EH (cell line): Measurements from ENCODE around the gene CES2.
"Not testable (repeated sequence)": the region's sequence is repeated elsewhere in the genome, so short reads cannot be mapped to it uniquely, and the experiment has no call there.

Experiments used
- DNase-seq: peaks from one replicate; pipeline ENCODE4 v3.0.0-alpha.2; 2015; ENCODE audit warnings: low read depth

CES2 gene

DNA sequence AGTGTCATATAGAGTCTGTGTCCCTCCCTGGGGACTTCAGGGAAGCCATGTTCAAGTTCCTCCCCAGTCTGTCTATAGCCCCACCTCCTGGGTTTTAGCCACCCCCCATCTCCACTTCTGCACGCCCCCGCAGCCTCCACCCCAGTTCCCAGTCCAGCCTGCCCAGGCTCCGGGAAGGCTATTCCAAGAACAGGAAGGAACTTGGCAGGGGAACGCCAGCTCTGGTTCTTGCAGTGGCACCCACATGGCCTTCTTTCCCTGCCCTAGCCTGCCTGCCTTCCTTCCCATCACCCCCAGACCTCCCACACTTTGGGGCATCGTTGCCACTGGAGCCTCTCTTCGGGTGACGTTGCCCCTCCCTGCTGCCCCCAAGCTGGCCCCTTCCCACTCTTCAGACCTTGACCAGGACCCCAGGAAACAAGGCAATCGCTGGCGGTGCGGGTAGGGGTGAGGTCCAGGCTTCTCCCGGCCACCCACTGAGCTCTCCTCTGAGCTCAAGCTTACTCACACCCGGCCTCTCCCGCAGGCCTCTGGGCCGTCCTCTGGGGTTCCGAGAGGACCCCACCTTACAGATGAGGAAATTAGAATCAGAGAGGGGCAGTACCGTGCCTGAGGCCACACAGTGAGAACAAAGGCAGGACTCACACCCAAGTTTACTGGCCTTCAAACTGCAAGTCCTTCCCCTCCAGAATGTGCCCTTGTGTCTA lies 43.8 kb downstream of the CES2 start:
- DNase-seq: peak; percentile 27

GRCh38 chr16:66983033-66983432 lies 47.7 kb downstream of the CES2 start:
- no peak for DNase-seq

DNA sequence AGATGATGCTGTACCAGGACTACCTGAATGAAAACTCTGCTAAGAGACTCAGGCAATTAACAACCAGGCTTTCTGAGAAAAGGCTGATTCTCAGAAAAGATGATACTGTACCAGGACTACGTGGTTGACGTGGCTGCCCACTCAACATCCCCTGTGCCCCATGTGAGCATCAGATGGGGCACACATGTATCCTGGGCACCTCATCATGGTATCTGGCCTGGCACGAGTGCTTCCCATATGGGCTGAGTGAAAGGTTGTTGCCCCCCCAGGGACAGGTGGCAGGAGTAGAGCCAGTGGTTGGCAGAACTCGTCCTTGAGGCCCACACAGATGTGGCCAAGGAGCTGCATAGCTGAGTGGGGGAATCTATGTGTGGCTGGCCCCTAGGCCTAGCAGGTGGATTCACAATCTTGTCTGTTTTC lies 49.6 kb downstream of the CES2 start:
- DNase-seq: no peak

GRCh38 chr16:66986559-66986958 lies 51.2 kb downstream of the CES2 start:
- no peak for DNase-seq

DNA sequence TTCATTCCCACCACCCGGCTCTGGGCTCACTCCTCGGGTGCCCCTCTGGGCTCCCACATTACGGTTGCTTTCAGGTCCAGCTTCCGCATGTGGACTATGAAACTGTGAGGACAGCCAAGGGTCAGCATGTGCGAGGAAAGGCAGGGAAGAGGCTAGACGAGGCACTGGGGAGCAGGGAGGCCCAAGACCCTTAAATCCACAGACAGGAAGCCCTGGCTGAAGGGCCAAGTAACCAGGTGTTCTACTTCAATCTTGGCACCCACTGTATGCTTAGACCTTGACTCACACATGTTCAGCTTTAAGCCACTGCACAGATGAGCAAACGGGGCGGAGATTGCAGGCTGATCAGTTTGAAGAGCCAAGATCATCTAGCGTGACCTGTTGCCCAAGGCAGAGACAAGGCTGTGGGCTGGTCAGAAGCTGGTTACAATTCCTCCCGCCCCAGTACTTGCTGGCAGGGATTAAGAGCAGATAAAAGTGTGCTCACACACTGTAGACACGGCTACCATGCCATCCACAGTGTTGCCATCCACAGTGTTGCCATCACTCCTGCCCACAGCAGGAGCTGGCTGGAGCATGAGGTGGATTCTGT lies 53.0 kb downstream of the CES2 start, which contains the start of gene CES4A:
Gene CES4A, plus strand, starts transcription at position 393 of the 592 bp plus-strand sequence. Its CDS starts 184 bp downstream, at position 577.
- DNase-seq: no peak

DNA sequence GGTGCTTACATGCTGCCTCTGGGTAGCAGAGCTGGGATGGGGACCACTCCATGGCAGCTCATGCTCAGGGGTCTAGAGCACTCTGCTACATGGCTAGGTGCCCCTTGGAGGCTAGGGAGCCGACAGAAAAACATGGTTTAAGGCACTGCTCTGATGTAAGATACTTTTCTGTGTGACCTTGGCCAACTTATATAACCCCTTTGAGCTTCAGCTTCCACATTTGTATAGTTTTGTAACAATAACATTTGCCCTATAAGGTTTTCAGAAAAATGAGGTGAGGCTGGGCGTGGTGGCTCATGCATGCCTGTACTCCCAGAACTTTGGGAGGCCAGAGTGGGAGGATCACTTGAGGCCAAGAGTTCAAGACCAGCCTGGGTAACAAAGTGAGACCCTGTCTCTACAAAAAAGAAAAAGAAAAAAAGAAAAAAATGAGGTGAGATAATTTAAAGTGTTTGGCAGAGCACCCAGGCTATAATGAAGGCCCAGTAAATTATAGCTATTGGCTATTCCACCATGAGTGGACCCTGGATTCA lies 56.3 kb downstream of the CES2 start:
- DNase-seq: no peak

- DNase-seq: not testable (repeated sequence)
These were observed 58.2 kb downstream of the CES2 start for GRCh38 chr16:66993558-66993957.
